GM13976 (cell line): ENCODE results near the gene NOTO.

Experiments
- DNase-seq: peaks from one replicate; pipeline ENCODE4 v3.0.0; 2012; ENCODE audit warnings: low spot score
- CTCF ChIP-seq: IDR thresholded peaks from 2 replicates; pipeline ENCODE4 v1.5.1; 2012; ENCODE audit warnings: borderline replicate concordance, mild to moderate bottlenecking; ENCODE audit not compliant: insufficient read depth; ENCODE audit errors: extremely low read depth, missing control alignments, control extremely low read depth
- in situ Hi-C: fragments of 300-500 bp; cut with MboI; formaldehyde crosslinking; loops from one replicate; pipeline ENCODE4 v1.12.0; 2022; ENCODE audit warnings: low sequenced_read_pairs, mixed read lengths, inconsistent platforms; ENCODE audit not compliant: unreplicated experiment

Gene NOTO

GRCh38 chr2:73205611-73206010 is 3.2 kb downstream of the NOTO start:
- no peak for TF ChIP-seq CTCF
- DNase-seq: no peak
- in situ Hi-C loops: no loop called here

- in situ Hi-C loops: no loop called here
- TF ChIP-seq CTCF: no peak
- no peak for DNase-seq
Measured at GRCh38 chr2:73208258-73208657, 5.9 kb downstream of the NOTO start.

GRCh38 chr2:73210019-73210418 is 7.6 kb downstream of the NOTO start:
- no peak for TF ChIP-seq CTCF
- in situ Hi-C loops: no loop called here
- no peak for DNase-seq

GRCh38 chr2:73210696-73211095 is 8.3 kb downstream of the NOTO start:
- DNase-seq: no peak
- in situ Hi-C loops: no loop called here
- no peak for TF ChIP-seq CTCF

GRCh38 chr2:73212098-73212447 is 9.7 kb downstream of the NOTO start:
- TF ChIP-seq CTCF: no peak
- no peak for DNase-seq
- in situ Hi-C loops: no loop called here

GRCh38 chr2:73212448-73213176 is 10.2 kb downstream of the NOTO start:
- in situ Hi-C loops: no loop called here
- peak; percentile 86 for DNase-seq
- peak; percentile 88 for TF ChIP-seq CTCF
